Hepatocyte (in vitro differentiated cells): ENCODE results near the gene ECE1.

Source experiments
- EZH2 ChIP-seq: fragments of 200-600 bp; sonication (generic); IDR thresholded peaks from 2 replicates; pipeline ENCODE4 v1.6.1; 2016; ENCODE audit warnings: antibody characterized with exemption, mild to moderate bottlenecking, borderline replicate concordance
- EZH2phosphoT487 ChIP-seq: fragments of 200-600 bp; sonication (generic); IDR thresholded peaks from one replicate; pipeline ENCODE4 v1.6.1; 2018; ENCODE audit warnings: antibody characterized with exemption, mild to moderate bottlenecking, low read depth, moderate library complexity; ENCODE audit not compliant: unreplicated experiment, severe bottlenecking

DNA sequence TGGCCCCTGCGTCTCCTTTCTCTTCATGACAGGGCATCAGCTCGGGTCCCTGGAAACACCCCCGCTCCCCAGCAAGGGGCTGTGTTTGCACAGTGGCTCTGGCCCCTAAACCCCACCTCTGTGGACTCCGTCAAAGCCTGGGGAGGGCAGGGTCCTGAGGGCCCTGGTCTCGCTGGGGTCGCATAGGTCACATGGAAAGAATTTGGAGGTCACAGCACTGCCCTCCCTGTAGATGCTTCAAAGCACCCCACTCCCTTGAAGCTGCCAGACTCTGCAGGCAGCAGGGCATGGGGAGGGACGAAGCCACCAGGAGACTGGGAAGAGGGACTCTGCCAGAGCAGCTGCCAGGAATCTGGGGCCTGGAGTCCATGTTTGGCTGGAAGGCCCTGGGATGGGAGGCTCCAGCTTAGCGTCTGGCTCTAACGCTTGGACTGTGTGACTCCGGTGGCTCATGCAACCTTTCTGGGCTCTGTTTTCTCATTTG is 36.6 kb upstream of the ECE1 start:
- TF ChIP-seq EZH2, result no peak
- TF ChIP-seq EZH2phosphoT487, result no peak
